D721Med (cell line): Measurements from ENCODE around the gene NNMT.

ENCODE experiments used
- DNase-seq: peaks from one replicate; pipeline ENCODE4 v3.0.0; 2011; ENCODE audit warnings: low spot score; ENCODE audit not compliant: insufficient read length
- FAIRE-seq: peaks from 2 replicates; lab custom pipeline; 2011; peaks lifted over from hg19 to GRCh38; lab: Jason Lieb, UNC
- CTCF ChIP-seq: IDR thresholded peaks from 2 replicates; pipeline ENCODE4 v1.5.1; 2012; ENCODE audit warnings: mild to moderate bottlenecking, control low read depth; ENCODE audit not compliant: insufficient read depth; ENCODE audit errors: missing control alignments

The NNMT gene

GRCh38 chr11:114258696-114259095, 37.5 kb upstream of the NNMT start:
- no peak for TF ChIP-seq CTCF
- FAIRE-seq = no peak
- DNase-seq = no peak

GRCh38 chr11:114259124-114259526, 37.1 kb upstream of the NNMT start:
- no peak for TF ChIP-seq CTCF
- FAIRE-seq (no peak), DNase-seq (no peak)

GRCh38 chr11:114259551-114259983, 36.6 kb upstream of the NNMT start:
- FAIRE-seq (no peak), DNase-seq (no peak)

GRCh38 chr11:114260077-114260476, 36.1 kb upstream of the NNMT start:
- no peak for TF ChIP-seq CTCF
- DNase-seq (no peak), FAIRE-seq (no peak)

More at GRCh38 chr11:114259551-114259983, 36.6 kb upstream of the NNMT start:
- TF ChIP-seq CTCF = no peak

- no peak for DNase-seq
These were observed 35.7 kb upstream of the NNMT start for GRCh38 chr11:114260483-114260882.

GRCh38 chr11:114261791-114262190, 34.4 kb upstream of the NNMT start:
- FAIRE-seq (no peak), DNase-seq (no peak)
- TF ChIP-seq CTCF = no peak

More at GRCh38 chr11:114260483-114260882, 35.7 kb upstream of the NNMT start:
- TF ChIP-seq CTCF = no peak
- no peak for FAIRE-seq

GRCh38 chr11:114262681-114263512, 33.3 kb upstream of the NNMT start:
- no peak for DNase-seq
- peak; percentile 72 for TF ChIP-seq CTCF
- FAIRE-seq = peak; percentile 48
